ENCODE data around the gene CDX1.

Gene CDX1

DNA sequence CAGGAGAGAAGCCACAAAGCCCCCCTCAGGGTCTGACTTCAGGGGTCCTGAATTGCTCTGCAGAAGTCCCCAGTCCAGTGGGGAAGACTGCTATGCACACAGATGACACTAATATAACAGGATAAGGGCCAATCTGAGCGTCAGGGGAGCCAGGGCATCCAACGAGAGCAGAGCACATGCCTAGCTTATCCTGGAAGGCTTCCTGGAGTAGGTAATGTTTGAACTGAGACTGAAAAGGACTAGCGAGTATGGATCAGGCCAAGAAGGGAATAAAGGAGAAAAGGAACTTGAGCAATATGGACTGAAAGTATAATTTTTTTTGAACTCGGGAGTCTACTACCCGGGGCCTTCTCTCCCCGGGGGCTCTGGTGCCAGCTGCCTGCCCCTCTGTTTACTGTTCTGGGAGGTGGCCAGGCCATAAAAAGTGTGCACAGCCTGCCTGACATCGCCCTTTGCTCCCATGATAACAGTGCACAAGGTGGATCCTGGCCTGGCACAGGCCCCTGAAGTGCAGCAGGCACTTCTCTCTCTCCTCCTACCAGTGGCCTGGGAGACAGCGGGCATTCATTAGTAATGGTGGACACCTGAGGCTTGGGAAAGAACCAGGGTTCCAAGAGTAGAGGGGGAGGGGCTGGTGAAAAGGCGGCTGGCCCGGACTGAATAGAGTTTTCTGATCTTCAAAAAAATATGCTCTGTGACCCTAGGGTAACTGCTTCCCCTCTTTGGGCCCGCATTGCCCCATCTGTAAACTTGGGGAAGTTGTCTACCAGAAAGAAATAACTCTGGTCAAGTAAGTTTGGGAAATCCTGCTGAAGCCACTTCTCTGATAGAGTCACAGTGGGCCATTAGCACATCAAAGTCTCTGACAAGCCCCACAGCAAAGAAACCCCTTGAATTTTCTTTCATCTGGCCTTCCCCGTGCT lies 18.7 kb downstream of the CDX1 start:
- DNase-seq = no peak

DNA sequence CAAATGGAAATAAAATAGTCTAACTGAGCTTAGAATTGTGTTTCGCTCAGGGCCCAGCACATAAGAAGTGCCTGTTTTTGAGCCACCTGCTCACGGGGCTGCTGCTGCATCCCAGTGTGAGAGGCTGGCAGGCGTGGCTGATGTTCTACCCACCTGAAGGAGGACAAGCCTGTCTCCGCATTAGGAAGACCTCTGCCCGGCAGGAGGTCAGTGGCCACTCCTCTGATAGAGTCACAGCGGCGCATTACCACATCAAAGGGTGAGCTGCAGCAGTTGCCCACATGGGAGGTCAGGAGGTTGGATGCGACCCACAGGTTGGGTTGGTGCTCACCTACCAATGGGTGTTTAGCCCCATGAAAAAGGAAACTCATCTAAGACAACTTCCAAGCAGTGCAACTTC lies 19.6 kb downstream of the CDX1 start:
- DNase-seq = no peak

DNA sequence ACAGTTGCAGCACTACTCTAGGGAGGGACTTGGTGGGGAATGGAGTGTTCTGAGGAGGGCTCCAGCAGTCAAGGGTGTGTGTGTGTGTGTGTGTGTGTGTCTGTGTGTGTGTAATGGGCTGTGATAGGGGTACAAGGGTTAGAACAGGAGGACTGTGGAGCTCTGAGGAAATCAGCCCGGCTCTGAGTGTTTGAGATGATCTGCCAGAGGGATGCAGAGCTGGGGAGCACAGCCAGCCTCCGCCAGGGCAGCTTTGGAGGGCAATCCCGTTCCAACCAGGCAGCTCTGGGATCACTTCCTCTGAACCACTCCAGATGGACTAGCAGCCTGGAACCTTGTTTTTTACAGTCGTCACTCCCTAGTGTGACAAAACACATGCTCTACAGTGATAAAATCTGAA lies 20.3 kb downstream of the CDX1 start:
- DNase-seq = no peak

DNA sequence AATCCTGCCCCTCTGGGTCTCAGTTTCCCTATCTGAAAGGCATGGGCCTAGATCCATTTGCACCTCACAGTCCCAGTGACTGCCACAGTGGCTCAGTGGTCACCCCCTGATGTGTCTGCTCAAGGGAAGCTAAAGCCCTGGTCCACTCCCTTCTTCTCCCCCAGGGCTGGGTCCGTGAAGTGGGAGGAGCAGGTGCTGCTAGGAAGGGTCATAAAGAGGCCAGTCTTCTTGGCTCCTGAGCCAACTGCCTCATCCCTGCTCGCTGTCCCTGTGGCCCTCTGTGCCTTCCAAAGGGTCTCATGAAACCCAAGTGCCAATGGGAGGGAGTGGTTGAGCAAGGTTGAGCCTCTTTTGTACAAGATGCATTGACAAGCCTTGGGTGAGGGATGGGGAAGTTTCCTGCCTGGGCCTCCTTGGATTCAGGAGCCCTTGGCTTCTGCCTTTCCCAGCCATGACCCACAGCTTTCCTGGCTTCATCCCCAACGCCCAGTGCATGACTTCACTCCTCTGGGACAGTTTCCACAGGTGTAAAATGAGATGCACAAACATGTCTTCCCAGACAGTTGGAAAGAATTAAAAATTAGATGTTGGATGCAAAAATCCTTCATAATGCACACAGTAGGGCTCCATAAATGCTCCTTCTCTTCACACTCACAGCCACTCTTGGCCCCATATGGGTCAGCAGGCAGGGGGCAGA lies 21.7 kb downstream of the CDX1 start:
- DNase-seq = no peak

DNA sequence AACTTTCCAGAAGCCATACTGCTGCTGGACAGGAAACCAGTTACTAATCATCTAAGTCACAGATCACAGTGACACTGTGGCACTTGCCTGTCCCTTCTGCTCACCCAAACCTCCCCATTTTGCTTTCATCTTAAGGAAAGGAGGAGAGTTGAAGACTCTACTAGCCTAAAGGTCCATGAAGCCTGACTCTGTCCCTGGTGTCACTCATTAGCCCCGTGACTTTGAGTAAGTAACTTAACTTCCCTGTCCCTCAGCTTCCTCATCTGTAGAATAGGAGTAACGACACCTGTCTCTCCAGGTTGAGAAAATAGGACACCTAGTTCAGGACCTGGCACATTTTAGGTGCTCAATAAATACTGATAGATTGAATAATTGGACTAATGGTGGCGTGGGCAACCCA lies 22.7 kb downstream of the CDX1 start:
- no peak for DNase-seq

DNA sequence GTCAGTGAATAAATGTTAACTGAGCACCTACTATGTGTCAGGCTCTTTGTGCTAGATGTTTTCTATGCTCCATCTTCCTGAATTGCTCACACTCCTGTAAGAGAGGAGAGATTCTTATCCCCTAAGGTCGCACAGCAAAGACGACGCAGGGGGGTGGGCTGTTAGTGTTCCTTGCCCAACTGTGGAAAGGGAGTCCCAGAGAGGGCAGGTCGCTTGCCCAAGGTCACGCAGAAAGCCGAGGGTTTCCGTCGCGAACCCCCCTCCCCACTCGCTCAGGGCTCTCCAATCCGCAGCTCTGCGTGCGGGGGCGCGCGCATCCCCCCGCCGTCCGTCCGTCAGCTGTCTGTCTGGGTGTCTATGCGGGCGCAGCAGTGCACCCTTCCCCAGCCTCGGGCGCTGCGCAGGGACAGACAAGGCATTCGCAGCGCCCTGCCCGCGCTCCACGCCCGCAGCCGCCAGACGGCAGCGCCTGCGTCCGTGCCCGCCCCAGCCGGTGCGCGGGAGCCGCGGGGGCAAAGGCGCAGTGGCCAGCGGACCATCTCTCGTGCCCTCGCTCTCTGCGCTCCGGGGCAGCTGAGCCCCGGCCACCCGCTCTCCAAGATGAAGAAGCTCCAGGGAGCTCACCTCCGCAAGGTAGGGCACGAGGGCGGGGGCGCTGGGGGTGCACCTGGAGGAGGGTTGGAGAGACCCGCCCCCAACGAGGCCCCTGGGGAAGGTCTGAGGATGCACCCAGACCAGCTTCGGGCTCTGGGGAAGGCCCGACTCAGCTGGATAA lies 23.3 kb downstream of the CDX1 start, which contains the start of gene SLC6A7:
Gene SLC6A7, plus strand, starts transcription at position 335 of the 775 bp plus-strand sequence. Its CDS starts 266 bp downstream, at position 601.
- DNase-seq = no peak

DNA sequence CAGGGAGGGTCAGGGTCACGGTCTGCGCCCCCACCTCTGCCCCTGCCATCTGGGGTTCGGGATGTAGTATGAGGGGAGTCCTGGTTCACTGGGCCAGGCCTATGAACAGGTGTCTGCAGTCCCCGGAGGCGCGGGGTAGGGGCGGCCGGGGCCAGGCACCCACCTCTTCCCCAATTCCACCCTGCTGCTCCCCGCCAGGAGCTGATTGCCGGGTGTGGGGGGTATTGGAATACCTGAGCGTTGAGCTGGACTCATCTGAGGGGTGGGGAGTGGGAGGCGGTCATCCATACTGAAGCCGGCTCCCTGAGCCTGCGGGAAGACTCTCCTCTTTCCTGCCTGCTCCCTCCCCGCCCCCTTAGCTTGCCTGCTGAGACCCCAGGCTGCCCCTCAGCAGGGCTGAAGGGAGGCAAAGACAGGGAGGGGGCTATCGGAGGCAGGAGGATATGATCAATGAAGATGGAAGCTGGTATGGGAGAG lies 24.0 kb downstream of the CDX1 start:
- no peak for DNase-seq

DNA sequence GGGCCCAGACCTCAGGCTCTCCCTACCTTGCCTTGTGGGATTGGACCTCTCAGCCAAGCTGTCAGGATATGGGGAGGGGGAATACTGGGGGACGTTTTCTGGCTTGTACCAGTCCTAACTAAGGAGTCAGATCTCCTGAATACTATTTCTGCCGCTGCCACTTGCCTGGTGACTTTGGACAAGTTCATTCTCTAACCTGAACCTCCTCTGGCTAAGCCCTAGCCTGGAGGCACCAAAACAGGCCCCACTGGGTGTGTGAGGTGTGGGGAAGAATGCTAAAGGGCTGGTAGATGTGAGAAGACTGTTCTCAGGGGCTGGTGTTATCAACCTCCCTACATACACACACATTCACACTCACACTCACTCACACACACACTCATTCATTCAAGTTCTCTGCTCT lies 24.4 kb downstream of the CDX1 start:
- DNase-seq = no peak

DNA sequence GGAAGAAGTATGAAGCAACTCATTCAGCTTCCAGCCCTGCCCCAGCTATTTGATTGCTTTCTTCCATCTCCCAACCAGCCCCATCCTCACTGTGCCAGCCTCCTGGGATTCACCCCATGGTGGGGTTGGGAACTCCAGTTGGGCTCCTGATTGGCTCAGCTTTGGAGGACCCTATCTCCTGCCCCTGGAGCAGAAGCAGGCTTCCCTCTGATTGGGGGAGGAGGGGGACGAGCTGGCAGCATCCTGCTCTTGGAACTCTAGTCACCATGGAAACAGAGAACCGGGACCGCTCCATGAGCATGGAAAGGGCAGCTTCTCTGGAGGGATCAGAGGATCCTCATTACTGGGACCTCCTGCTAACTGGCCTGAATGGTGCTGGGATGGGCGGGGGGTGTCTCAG lies 25.9 kb downstream of the CDX1 start:
- no peak for DNase-seq

DNA sequence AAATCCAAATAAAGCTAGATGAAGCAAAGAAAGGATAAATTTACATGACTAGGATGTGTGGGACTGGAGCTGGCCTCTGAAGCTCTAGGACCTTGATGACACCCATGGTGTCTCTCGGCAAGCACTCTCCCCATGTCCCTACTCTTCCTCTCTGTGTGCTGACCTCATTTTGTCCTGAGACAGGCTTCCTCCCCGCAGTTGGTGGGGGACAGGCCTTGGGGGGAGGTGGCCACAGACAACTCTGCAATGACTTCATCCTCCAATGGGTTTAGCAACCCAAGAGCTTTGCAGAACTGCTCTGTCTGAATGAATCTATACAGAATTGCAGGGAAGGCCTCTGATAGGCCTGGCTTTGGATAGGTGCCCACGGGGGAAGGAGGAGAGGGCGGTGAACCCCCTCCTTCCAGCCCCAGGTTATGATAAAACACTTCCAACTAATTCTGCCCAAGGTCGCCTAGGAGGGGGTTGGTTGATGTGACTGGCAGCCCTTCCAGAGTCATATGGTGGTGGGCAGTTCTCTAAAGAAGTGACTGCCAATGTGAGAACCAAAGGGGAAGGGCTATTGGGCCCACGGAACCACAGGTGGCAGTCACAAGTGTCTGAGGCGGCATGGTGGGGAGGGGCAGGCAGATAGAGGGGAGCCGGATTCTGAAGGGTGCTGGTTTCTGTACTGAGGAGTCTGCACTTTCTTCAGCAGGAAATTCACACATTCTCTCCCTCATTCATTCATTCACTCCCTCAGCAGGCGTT lies 29.3 kb downstream of the CDX1 start:
- DNase-seq = no peak

DNA sequence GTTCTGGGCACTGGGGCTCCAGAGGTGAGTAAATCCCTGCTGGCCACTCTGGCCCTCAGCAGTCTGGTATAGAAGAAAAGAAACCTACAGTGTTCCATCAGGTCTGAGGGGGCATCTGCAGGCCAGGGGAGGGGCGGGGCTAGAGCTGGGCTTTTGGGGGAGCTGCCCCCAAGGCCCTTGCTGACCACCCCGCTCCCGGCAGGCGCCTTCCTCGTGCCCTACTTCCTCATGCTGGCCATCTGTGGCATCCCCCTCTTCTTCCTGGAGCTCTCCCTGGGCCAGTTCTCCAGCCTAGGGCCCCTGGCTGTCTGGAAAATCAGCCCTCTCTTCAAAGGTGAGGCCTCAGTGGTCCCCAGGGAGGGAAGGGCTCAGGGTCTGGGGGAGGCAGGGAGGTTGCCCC lies 29.9 kb downstream of the CDX1 start:
- no peak for DNase-seq

DNA sequence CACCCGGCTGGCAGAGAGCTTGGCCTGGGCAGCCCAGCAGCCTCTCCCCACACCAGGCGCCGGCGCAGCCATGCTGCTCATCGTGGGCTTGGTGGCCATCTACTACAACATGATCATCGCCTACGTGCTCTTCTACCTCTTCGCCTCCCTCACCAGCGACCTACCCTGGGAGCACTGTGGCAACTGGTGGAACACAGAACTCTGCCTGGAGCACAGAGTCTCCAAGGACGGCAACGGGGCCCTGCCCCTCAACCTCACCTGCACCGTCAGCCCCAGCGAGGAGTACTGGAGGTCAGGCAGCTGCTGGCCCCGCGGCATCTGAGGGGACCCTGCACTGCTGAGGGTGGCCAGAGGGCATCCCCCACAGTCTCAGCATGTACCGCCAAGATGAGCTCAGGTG lies 30.4 kb downstream of the CDX1 start:
- no peak for DNase-seq

DNA sequence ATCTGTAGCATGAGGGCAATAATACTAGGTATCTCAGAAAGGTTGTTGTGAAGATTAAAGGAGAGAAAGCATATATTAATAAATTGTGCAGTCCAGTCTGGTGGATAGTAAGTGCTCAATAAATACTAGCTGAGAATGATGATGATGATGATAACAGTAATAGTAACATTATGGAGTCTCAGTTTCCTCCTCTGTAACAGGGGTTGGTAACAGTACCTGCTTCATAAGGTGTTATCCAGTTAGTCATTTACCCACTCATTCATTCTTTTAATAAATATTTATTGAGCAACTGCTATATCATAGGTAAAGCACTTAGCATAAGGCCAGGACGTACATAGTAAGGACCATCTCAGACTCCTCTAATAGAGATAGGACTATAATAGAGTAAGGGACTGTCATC lies 30.9 kb downstream of the CDX1 start:
- no peak for DNase-seq

DNA sequence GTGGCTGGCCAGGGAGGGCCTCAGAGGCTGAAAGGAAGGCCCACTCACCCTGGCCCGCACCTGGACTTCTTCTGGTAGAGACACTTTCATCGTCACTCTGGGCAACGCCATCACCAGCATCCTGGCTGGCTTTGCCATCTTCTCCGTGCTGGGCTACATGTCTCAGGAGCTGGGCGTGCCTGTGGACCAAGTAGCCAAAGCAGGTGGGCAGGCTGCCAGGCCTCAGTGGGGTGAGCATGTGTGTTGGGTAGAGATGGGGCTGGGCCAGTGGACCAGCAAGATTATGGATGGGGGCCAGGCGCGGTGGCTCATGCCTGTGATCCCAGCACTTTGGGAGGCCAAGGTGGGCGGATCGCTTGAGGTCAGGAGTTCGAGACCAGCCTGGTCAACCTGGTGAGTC lies 35.9 kb downstream of the CDX1 start:
- DNase-seq = no peak

DNA sequence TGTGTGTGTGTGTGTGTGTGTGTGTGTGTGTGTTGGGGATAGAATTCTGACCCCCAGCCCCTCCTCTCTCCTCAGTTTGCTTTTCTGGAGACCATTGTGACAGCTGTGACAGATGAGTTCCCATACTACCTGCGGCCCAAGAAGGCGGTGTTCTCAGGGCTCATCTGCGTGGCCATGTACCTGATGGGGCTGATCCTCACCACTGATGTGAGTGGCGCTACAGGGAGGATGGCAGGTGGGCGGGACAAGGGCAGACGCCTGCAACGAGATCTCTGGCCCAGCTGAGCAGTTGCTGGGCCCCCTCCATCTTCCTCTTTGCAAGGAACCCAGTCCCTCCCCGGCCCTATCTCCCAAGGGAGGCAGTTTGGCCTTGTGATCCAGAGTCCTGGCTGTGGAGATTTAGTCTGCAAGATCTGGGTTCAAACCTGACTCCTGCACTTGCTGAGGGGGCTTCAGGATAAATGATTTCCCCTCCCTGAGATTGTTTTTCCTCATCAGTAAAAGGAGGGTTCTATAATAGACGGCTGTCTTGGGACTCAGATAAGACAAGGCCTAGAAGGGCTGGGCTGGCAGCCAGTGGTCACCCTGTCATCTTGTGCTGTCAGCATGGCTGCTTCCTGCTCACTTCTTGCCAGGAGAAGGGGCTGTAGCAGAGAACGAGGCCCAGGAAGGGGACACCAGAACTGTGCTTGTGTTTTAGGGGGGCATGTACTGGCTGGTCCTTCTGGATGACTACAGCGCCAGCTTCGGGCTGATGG lies 37.4 kb downstream of the CDX1 start:
- no peak for DNase-seq

DNA sequence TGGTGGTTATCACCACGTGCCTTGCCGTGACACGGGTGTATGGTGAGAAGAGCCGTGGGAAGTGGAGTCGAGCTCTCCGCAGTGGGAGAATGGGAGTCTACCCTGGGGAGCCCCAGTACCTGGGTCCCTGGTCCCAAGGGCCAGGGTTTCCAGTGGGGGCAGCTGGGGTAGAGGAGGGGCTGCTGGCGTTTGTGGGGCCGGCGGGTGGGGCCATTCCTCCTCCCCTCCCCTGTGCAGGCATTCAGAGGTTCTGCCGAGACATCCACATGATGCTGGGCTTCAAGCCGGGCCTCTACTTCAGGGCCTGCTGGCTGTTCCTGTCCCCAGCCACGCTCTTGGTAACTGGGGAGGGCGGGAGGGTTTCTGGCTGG lies 38.0 kb downstream of the CDX1 start:
- no peak for DNase-seq

DNA sequence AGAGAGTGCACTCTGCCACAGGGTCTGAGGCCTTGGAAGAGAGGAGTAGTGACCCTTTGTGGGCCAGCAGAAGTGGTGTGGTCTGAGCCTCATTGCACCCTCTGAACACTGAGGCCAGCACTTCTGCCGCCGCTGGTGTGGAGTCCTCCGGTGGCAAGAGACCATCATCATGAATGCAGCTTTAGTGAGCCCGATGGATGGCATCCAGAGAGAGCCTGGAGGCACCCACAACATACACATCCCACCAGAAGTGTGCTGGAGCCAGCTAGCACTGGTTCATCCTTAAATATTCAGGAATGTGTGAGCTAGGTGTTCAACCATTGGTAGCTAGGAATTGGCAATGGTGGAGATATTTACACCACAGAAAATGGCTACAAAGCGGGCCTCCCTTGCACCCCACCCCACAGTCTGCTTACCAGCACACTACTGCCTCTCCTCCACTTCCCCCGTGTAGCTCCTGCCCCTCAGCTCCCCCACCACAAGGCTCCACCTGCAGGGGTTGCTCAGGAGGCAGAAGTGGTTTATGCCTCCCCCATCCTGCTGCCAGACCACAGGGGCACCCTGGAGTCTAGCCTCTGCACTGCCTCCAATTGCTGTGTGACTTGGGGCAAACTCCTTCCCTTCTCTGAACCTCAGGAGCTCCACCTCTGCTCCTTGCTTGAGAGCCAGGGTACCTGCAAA lies 39.7 kb downstream of the CDX1 start:
- no peak for DNase-seq

DNA sequence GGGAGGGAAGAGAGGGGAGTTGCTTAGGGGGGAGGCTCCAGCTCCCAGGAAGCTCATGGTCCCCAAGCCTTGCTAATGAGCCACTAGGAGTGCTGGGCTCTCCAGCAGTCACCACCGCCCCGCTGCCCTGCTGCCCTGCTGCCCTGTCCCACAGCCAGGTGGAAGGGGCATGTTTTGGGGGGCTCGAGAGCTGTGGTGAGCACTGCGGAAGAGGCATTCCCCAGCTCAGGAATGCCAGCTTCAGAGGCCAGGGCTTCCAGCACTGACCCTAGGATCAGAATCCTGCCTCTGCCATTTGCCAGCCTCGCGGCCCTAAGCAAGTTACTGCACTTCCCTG lies 40.2 kb downstream of the CDX1 start:
- no peak for DNase-seq

DNA sequence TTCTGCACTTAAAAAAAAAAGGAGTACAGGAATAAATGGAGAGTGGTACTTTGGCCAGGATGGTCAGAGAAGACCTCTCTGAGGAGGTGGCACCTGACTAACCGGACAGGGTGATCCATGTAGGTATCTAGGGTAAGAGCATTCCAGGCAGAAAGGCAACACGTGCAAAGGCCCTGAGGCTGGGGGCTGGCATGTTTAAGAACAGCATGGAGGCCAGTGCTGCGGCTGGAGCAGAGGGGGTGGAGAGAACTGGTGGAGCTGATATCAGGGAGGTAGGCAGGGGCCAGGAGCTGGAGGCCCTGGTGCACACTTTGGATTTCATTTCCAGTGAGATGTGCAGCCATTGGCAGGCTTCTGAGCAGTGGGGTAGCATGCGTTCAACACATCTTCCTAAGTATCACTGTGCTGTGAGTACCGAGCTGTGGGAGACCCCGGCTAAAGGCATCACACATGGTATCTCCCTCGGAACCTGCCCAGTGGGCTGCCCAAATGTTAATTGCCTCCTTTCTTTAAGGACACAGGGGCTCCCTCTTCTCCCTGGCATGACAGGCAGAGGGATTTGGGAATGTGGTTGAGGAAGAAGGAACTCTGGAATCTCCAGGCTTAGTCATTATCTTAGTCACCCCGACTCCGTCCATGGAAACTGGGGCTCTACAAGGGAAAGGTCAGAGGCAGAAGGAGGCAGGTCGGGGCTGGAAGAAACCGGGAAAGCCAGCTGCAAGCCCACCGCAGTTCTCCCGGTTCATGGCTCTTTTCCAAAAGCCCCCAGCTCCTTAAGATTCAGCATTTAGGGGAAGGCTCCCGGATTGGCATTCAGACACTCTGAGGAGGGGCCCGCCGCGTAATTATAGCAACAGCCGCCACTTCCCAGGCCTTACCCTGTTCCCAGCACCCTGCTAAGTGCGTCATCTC lies 41.9 kb downstream of the CDX1 start:
- DNase-seq = no peak

DNA sequence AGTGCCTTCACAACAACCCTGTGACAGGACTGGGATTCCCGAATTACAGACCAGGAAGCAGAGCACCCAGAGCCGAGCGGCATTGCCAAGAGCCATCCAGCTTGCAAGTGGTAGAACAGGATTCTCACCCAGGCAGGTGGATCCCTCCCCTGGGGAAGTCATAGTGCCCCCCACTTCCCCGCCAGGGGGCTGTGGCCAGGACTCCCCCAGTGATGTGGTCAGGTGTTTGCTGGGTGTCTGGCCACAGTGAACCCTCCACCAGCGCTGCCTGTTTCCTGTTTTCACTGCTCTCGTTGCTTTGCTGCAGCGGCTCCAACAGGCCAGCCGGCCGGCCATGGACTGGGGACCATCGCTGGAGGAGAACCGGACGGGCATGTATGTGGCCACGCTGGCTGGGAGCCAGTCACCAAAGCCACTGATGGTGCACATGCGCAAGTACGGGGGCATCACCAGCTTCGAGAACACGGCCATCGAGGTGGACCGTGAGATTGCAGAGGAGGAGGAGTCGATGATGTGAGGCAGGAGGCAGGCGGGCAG lies 42.6 kb downstream of the CDX1 start:
- DNase-seq = peak; percentile 41
